WTC11 (cell line): ENCODE data around the gene GSTO2. TPM values are rescaled to one million over a fixed set of nuclear protein-coding genes. Genes with fewer than 3 reads are reported as not detected.

Experiments used
- EMX1 ChIP-seq: fragments of 250-450 bp; sonication (Bioruptor Pico); IDR thresholded peaks from 2 replicates; pipeline ENCODE4 v1.8.0; 2021; ENCODE audit warnings: mild to moderate bottlenecking
- IRF2 ChIP-seq: sonication (generic); formaldehyde crosslinking; IDR thresholded peaks from 2 replicates; pipeline ENCODE4 v1.8.0; 2022; ENCODE audit warnings: low read depth, missing genetic modification reagents, borderline replicate concordance
- ZNF121 ChIP-seq: sonication (generic); formaldehyde crosslinking; IDR thresholded peaks from 2 replicates; pipeline ENCODE4 v1.8.0; 2023; ENCODE audit warnings: missing genetic modification reagents
- total RNA-seq: library from RNA; stranded (reverse); gene quantifications from 3 replicates; pipeline ENCODE4 v1.2.3, GENCODE V29; 2021
- TF ChIP-seq, protein P1 (sequence below): sonication (generic); formaldehyde crosslinking; IDR thresholded peaks from 2 replicates; pipeline ENCODE4 v1.8.1; 2022; ENCODE audit warnings: low read depth, mild to moderate bottlenecking, moderate library complexity, missing genetic modification reagents, borderline replicate concordance
- TF ChIP-seq, protein P2 (sequence below): sonication (generic); formaldehyde crosslinking; IDR thresholded peaks from 2 replicates; pipeline ENCODE4 v1.8.1; 2023; ENCODE audit warnings: mild to moderate bottlenecking, missing genetic modification reagents, moderate library complexity
- TF ChIP-seq, protein P3 (sequence below): sonication (generic); formaldehyde crosslinking; IDR thresholded peaks from 2 replicates; pipeline ENCODE4 v1.8.0; 2023; ENCODE audit warnings: mild to moderate bottlenecking, missing genetic modification reagents
- TF ChIP-seq, protein P4 (sequence below): fragments of 250-450 bp; sonication (Bioruptor Pico); conservative IDR thresholded peaks from 2 replicates; pipeline ENCODE4 v1.9.0; 2021; ENCODE audit warnings: mild to moderate bottlenecking
- TF ChIP-seq, protein P5 (sequence below): fragments of 250-450 bp; sonication (Bioruptor Pico); IDR thresholded peaks from 2 replicates; pipeline ENCODE4 v1.9.0; 2021; ENCODE audit warnings: mild to moderate bottlenecking
- TF ChIP-seq, protein P6 (sequence below): sonication (generic); formaldehyde crosslinking; IDR thresholded peaks from 2 replicates; pipeline ENCODE4 v1.8.1; 2023; ENCODE audit warnings: mild to moderate bottlenecking, missing genetic modification reagents, borderline replicate concordance
- TF ChIP-seq, protein P7 (sequence below): sonication (generic); formaldehyde crosslinking; conservative IDR thresholded peaks from 2 replicates; pipeline ENCODE4 v1.8.1; 2022; ENCODE audit warnings: mild to moderate bottlenecking, missing genetic modification reagents
- TF ChIP-seq, protein P8 (sequence below): sonication (generic); formaldehyde crosslinking; IDR thresholded peaks from 2 replicates; pipeline ENCODE4 v1.8.0; 2022; ENCODE audit warnings: missing genetic modification reagents
- TF ChIP-seq, protein P9 (sequence below): fragments of 250-450 bp; sonication (Bioruptor Pico); IDR thresholded peaks from 2 replicates; pipeline ENCODE4 v1.9.0; 2021; ENCODE audit warnings: mild to moderate bottlenecking
- TF ChIP-seq, protein P10 (sequence below): fragments of 250-450 bp; sonication (Bioruptor Pico); IDR thresholded peaks from 2 replicates; pipeline ENCODE4 v2.1.2; 2022; ENCODE audit warnings: mild to moderate bottlenecking, moderate library complexity

GSTO2 gene
- total RNA-seq, 1 experiment from 2014 or later: 10.7 TPM

DNA sequence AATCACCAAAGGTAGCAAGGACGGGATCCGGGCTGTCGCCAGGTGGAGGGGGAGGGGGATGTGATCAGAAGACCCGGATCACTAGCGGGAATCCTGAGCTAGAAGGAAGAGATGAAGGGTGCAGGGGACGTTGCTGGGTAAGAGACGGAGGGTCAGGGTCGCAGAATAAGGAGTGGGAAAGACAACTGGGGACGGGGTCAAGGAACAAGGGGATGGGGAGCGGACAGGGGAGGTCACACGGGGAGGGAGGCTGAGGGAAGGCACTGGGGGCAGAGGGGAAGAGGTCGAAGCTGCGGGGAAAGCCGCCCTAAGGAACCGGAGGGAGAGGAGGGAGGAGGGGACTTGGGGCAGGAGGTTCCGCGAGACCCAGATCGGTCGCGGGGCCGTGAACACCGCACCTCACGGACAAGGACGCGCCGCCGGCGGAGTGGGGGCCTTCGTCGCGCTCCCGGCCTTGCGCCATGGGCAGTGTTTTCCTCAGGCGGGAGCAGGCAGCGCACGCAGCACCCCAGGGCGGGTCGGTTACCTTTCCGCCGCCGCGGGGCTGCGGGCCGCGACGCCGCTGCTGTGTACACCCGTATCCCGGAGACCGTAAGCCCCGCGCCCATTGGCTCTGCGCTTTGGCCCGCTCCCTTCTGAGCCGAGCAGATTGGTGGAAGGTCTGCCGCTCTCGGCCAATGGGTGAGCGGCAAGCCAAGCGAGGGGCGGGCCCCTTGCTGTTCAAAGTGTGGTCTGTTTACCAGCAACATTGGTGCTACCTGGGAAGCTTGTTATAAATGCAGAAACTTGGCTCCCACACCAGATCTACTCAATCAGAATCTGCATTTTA is 37.0 kb upstream of the GSTO2 start, which contains the start of gene CFAP43 (continued):
- TF ChIP-seq, protein P1, sequence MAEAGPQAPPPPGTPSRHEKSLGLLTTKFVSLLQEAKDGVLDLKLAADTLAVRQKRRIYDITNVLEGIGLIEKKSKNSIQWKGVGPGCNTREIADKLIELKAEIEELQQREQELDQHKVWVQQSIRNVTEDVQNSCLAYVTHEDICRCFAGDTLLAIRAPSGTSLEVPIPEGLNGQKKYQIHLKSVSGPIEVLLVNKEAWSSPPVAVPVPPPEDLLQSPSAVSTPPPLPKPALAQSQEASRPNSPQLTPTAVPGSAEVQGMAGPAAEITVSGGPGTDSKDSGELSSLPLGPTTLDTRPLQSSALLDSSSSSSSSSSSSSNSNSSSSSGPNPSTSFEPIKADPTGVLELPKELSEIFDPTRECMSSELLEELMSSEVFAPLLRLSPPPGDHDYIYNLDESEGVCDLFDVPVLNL (CRISPR knock-in tag): no peak
- TF ChIP-seq, protein P2, sequence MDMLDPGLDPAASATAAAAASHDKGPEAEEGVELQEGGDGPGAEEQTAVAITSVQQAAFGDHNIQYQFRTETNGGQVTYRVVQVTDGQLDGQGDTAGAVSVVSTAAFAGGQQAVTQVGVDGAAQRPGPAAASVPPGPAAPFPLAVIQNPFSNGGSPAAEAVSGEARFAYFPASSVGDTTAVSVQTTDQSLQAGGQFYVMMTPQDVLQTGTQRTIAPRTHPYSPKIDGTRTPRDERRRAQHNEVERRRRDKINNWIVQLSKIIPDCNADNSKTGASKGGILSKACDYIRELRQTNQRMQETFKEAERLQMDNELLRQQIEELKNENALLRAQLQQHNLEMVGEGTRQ (CRISPR knock-in tag): no peak
- TF ChIP-seq, protein P3, sequence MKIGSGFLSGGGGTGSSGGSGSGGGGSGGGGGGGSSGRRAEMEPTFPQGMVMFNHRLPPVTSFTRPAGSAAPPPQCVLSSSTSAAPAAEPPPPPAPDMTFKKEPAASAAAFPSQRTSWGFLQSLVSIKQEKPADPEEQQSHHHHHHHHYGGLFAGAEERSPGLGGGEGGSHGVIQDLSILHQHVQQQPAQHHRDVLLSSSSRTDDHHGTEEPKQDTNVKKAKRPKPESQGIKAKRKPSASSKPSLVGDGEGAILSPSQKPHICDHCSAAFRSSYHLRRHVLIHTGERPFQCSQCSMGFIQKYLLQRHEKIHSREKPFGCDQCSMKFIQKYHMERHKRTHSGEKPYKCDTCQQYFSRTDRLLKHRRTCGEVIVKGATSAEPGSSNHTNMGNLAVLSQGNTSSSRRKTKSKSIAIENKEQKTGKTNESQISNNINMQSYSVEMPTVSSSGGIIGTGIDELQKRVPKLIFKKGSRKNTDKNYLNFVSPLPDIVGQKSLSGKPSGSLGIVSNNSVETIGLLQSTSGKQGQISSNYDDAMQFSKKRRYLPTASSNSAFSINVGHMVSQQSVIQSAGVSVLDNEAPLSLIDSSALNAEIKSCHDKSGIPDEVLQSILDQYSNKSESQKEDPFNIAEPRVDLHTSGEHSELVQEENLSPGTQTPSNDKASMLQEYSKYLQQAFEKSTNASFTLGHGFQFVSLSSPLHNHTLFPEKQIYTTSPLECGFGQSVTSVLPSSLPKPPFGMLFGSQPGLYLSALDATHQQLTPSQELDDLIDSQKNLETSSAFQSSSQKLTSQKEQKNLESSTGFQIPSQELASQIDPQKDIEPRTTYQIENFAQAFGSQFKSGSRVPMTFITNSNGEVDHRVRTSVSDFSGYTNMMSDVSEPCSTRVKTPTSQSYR (CRISPR knock-in tag): no peak
- TF ChIP-seq, protein P4, sequence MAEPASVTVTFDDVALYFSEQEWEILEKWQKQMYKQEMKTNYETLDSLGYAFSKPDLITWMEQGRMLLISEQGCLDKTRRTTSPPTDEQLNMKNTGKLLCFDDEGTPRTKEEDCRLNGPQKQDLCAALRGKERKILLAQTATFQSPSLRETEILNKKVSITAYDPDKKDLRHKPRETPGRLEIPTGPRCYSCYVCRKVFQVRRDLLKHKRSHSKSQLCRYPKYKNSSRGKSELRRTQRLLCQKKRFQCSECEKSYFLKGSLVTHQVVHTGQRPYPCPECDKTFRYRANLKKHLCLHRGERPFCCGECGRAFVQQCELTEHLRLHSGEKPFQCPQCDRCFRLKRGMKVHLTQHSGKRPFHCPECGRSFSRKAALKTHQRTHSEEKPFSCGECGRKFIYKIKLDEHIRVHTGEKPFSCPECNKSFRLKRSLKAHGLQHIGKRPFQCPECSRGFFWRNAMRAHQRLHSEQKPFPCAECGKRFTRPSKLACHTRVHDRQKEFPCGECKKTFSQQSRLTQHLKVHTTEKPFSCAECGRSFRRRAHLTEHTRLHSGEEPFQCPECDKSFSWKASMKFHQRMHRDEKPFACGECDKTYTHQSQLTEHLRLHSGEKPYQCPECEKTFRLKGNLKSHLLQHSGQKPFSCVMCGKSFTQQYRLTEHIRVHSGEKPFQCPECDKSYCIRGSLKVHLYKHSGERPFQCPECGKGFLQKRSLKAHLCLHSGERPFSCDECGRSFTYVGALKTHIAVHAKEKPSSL: no peak
- TF ChIP-seq, protein P5, sequence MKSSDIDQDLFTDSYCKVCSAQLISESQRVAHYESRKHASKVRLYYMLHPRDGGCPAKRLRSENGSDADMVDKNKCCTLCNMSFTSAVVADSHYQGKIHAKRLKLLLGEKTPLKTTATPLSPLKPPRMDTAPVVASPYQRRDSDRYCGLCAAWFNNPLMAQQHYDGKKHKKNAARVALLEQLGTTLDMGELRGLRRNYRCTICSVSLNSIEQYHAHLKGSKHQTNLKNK (CRISPR knock-in tag): no peak
- TF ChIP-seq, protein P6, sequence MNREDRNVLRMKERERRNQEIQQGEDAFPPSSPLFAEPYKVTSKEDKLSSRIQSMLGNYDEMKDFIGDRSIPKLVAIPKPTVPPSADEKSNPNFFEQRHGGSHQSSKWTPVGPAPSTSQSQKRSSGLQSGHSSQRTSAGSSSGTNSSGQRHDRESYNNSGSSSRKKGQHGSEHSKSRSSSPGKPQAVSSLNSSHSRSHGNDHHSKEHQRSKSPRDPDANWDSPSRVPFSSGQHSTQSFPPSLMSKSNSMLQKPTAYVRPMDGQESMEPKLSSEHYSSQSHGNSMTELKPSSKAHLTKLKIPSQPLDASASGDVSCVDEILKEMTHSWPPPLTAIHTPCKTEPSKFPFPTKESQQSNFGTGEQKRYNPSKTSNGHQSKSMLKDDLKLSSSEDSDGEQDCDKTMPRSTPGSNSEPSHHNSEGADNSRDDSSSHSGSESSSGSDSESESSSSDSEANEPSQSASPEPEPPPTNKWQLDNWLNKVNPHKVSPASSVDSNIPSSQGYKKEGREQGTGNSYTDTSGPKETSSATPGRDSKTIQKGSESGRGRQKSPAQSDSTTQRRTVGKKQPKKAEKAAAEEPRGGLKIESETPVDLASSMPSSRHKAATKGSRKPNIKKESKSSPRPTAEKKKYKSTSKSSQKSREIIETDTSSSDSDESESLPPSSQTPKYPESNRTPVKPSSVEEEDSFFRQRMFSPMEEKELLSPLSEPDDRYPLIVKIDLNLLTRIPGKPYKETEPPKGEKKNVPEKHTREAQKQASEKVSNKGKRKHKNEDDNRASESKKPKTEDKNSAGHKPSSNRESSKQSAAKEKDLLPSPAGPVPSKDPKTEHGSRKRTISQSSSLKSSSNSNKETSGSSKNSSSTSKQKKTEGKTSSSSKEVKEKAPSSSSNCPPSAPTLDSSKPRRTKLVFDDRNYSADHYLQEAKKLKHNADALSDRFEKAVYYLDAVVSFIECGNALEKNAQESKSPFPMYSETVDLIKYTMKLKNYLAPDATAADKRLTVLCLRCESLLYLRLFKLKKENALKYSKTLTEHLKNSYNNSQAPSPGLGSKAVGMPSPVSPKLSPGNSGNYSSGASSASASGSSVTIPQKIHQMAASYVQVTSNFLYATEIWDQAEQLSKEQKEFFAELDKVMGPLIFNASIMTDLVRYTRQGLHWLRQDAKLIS (CRISPR knock-in tag): no peak
- TF ChIP-seq, protein P7, sequence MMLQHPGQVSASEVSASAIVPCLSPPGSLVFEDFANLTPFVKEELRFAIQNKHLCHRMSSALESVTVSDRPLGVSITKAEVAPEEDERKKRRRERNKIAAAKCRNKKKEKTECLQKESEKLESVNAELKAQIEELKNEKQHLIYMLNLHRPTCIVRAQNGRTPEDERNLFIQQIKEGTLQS (CRISPR knock-in tag): no peak
- TF ChIP-seq, protein P8, sequence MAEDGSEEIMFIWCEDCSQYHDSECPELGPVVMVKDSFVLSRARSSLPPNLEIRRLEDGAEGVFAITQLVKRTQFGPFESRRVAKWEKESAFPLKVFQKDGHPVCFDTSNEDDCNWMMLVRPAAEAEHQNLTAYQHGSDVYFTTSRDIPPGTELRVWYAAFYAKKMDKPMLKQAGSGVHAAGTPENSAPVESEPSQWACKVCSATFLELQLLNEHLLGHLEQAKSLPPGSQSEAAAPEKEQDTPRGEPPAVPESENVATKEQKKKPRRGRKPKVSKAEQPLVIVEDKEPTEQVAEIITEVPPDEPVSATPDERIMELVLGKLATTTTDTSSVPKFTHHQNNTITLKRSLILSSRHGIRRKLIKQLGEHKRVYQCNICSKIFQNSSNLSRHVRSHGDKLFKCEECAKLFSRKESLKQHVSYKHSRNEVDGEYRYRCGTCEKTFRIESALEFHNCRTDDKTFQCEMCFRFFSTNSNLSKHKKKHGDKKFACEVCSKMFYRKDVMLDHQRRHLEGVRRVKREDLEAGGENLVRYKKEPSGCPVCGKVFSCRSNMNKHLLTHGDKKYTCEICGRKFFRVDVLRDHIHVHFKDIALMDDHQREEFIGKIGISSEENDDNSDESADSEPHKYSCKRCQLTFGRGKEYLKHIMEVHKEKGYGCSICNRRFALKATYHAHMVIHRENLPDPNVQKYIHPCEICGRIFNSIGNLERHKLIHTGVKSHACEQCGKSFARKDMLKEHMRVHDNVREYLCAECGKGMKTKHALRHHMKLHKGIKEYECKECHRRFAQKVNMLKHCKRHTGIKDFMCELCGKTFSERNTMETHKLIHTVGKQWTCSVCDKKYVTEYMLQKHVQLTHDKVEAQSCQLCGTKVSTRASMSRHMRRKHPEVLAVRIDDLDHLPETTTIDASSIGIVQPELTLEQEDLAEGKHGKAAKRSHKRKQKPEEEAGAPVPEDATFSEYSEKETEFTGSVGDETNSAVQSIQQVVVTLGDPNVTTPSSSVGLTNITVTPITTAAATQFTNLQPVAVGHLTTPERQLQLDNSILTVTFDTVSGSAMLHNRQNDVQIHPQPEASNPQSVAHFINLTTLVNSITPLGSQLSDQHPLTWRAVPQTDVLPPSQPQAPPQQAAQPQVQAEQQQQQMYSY (CRISPR knock-in tag): no peak
- no peak for TF ChIP-seq EMX1 (CRISPR knock-in tag)
- TF ChIP-seq, protein P9, sequence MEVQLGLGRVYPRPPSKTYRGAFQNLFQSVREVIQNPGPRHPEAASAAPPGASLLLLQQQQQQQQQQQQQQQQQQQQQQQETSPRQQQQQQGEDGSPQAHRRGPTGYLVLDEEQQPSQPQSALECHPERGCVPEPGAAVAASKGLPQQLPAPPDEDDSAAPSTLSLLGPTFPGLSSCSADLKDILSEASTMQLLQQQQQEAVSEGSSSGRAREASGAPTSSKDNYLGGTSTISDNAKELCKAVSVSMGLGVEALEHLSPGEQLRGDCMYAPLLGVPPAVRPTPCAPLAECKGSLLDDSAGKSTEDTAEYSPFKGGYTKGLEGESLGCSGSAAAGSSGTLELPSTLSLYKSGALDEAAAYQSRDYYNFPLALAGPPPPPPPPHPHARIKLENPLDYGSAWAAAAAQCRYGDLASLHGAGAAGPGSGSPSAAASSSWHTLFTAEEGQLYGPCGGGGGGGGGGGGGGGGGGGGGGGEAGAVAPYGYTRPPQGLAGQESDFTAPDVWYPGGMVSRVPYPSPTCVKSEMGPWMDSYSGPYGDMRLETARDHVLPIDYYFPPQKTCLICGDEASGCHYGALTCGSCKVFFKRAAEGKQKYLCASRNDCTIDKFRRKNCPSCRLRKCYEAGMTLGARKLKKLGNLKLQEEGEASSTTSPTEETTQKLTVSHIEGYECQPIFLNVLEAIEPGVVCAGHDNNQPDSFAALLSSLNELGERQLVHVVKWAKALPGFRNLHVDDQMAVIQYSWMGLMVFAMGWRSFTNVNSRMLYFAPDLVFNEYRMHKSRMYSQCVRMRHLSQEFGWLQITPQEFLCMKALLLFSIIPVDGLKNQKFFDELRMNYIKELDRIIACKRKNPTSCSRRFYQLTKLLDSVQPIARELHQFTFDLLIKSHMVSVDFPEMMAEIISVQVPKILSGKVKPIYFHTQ (CRISPR knock-in tag): no peak
- no peak for TF ChIP-seq ZNF121
- TF ChIP-seq IRF2 (CRISPR knock-in tag): no peak
- TF ChIP-seq, protein P10, sequence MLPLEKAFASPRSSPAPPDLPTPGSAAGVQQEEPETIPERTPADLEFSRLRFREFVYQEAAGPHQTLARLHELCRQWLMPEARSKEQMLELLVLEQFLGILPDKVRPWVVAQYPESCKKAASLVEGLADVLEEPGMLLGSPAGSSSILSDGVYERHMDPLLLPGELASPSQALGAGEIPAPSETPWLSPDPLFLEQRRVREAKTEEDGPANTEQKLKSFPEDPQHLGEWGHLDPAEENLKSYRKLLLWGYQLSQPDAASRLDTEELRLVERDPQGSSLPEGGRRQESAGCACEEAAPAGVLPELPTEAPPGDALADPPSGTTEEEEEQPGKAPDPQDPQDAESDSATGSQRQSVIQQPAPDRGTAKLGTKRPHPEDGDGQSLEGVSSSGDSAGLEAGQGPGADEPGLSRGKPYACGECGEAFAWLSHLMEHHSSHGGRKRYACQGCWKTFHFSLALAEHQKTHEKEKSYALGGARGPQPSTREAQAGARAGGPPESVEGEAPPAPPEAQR: no peak
